H9 (cell line): ENCODE results near the gene ST6GALNAC3. TPM values are rescaled to one million over a fixed set of nuclear protein-coding genes. Genes with fewer than 3 reads are reported as not detected.

Source experiments
- DNase-seq: peaks from one replicate; pipeline ENCODE4 v3.0.0-alpha.2; 2017
- H2AFZ ChIP-seq: one replicate; pipeline ENCODE4 v1.6.1; 2013; ENCODE audit warnings: mild to moderate bottlenecking, low read length, control low read depth, moderate library complexity
- H2AK5ac ChIP-seq: 2 replicates; pipeline ENCODE4 v1.6.1; 2013; ENCODE audit warnings: low read length, control low read depth, mixed read lengths; ENCODE audit not compliant: insufficient read length
- H2BK120ac ChIP-seq: one replicate; pipeline ENCODE4 v1.6.1; 2013; ENCODE audit warnings: low read depth, mild to moderate bottlenecking, low read length, control low read depth, inconsistent platforms; ENCODE audit not compliant: poor library complexity, severe bottlenecking
- H2BK12ac ChIP-seq: 2 replicates; pipeline ENCODE4 v1.6.1; 2013; ENCODE audit warnings: low read length, control low read depth, mixed read lengths, low read depth; ENCODE audit not compliant: insufficient read length
- H2BK15ac ChIP-seq: 2 replicates; pipeline ENCODE4 v1.6.1; 2013; ENCODE audit warnings: low read depth, low read length, control low read depth
- H2BK20ac ChIP-seq: one replicate; pipeline ENCODE4 v1.6.1; 2013; ENCODE audit warnings: low read depth, mild to moderate bottlenecking, low read length, control low read depth, inconsistent platforms; ENCODE audit not compliant: poor library complexity, severe bottlenecking
- H2BK5ac ChIP-seq: 2 replicates; pipeline ENCODE4 v1.6.1; 2013; ENCODE audit warnings: low read length, control low read depth, mixed read lengths; ENCODE audit not compliant: insufficient read length
- H3K14ac ChIP-seq: 2 replicates; pipeline ENCODE4 v1.6.1; 2013; ENCODE audit warnings: low read length, control low read depth; ENCODE audit not compliant: insufficient read depth
- H3K18ac ChIP-seq: 2 replicates; pipeline ENCODE4 v1.6.1; 2013; ENCODE audit warnings: low read depth, mild to moderate bottlenecking, mixed read lengths, low read length, control low read depth; ENCODE audit not compliant: insufficient read length
- H3K23ac ChIP-seq: 2 replicates; pipeline ENCODE4 v1.6.1; 2013; ENCODE audit warnings: low read length, control low read depth, mixed read lengths, low read depth; ENCODE audit not compliant: insufficient read length
- H3K23me2 ChIP-seq: 2 replicates; pipeline ENCODE4 v1.6.1; 2013; ENCODE audit warnings: low read depth, mild to moderate bottlenecking, mixed read lengths, low read length, control low read depth; ENCODE audit not compliant: insufficient read length, poor library complexity, severe bottlenecking
- H3K27ac ChIP-seq: 2 replicates; pipeline ENCODE4 v1.5.1; 2013; ENCODE audit warnings: low read length, control low read depth, mixed read lengths, low read depth; ENCODE audit not compliant: insufficient read length
- H3K27me3 ChIP-seq: 2 replicates; pipeline ENCODE4 v1.6.1; 2013; ENCODE audit warnings: low read length, control low read depth, inconsistent platforms; ENCODE audit not compliant: insufficient read depth
- H3K4ac ChIP-seq: 2 replicates; pipeline ENCODE4 v1.6.1; 2013; ENCODE audit warnings: low read depth, mild to moderate bottlenecking, control low read depth, inconsistent platforms, low read length, moderate library complexity
- H3K4me1 ChIP-seq: 2 replicates; pipeline ENCODE4 v1.6.1; 2013; ENCODE audit warnings: low read length, control low read depth, inconsistent platforms; ENCODE audit not compliant: insufficient read depth
- H3K4me2 ChIP-seq: 2 replicates; pipeline ENCODE4 v1.6.1; 2013; ENCODE audit warnings: low read length, control low read depth, mixed read lengths; ENCODE audit not compliant: insufficient read length, insufficient read depth
- H3K56ac ChIP-seq: 2 replicates; pipeline ENCODE4 v1.6.1; 2013; ENCODE audit warnings: low read depth, mild to moderate bottlenecking, mixed read lengths, low read length, control low read depth; ENCODE audit not compliant: insufficient read length
- H3K79me1 ChIP-seq: 2 replicates; pipeline ENCODE4 v1.6.1; 2013; ENCODE audit warnings: low read depth, mild to moderate bottlenecking, moderate library complexity, low read length, control low read depth, inconsistent platforms; ENCODE audit not compliant: insufficient read depth, poor library complexity, severe bottlenecking
- H3K79me2 ChIP-seq: 2 replicates; pipeline ENCODE4 v1.6.1; 2013; ENCODE audit warnings: low read length, control low read depth, inconsistent platforms; ENCODE audit not compliant: insufficient read depth
- H3K9ac ChIP-seq: 2 replicates; pipeline ENCODE4 v1.6.1; 2013; ENCODE audit warnings: low read length, control low read depth, mixed read lengths; ENCODE audit not compliant: insufficient read length; ENCODE audit errors: extremely low read depth
- H3K9me3 ChIP-seq: one replicate; pipeline ENCODE4 v1.6.1; 2013; ENCODE audit warnings: low read depth, low read length, inconsistent platforms; ENCODE audit not compliant: control insufficient read depth
- H3T11ph ChIP-seq: one replicate; pipeline ENCODE4 v1.6.1; 2013; ENCODE audit warnings: mild to moderate bottlenecking, low read length, control low read depth, inconsistent platforms
- H4K20me1 ChIP-seq: one replicate; pipeline ENCODE4 v1.6.1; 2013; ENCODE audit not compliant: control insufficient read depth, insufficient read length, insufficient read depth
- H4K5ac ChIP-seq: 2 replicates; pipeline ENCODE4 v1.6.1; 2013; ENCODE audit warnings: low read depth, mild to moderate bottlenecking, mixed read lengths, low read length, control low read depth; ENCODE audit not compliant: insufficient read length
- H4K8ac ChIP-seq: replicated peaks from 2 replicates; pipeline ENCODE4 v1.6.1; 2013; ENCODE audit warnings: low read length, control low read depth, mixed read lengths, low read depth; ENCODE audit not compliant: insufficient read length
- H4K91ac ChIP-seq: 2 replicates; pipeline ENCODE4 v1.6.1; 2013; ENCODE audit warnings: low read depth, mild to moderate bottlenecking, moderate library complexity, mixed read lengths, low read length, control low read depth; ENCODE audit not compliant: insufficient read length
- H3K27ac Mint-ChIP-seq, 3 experiments: 2 replicates in 2 of 3; 3 replicates in 1 of 3; pipeline ENCODE4 v1.8.0; 2020 to 2021; ENCODE audit warnings: mixed read lengths in 3 of 3, mild to moderate bottlenecking in 1 of 3, moderate library complexity in 1 of 3
- H3K27me3 Mint-ChIP-seq: 2 replicates; pipeline ENCODE4 v1.8.0; 2021; ENCODE audit warnings: low read depth, mild to moderate bottlenecking, moderate library complexity, mixed read lengths
- H3K36me3 Mint-ChIP-seq, 3 experiments: 2 replicates in 2 of 3; 3 replicates in 1 of 3; pipeline ENCODE4 v1.8.0; 2020 to 2021; ENCODE audit warnings: low read depth in 3 of 3, mixed read lengths in 3 of 3; ENCODE audit not compliant: insufficient read depth in 1 of 3
- H3K4me1 Mint-ChIP-seq, 2 experiments: 2 replicates each; pipeline ENCODE4 v1.8.0; 2020; ENCODE audit warnings: mixed read lengths in 2 of 2
- H3K4me3 Mint-ChIP-seq, 2 experiments: 2 replicates in 1 of 2; 3 replicates in 1 of 2; pipeline ENCODE4 v1.8.0; 2020 to 2021; ENCODE audit warnings: mild to moderate bottlenecking in 2 of 2, mixed read lengths in 2 of 2, moderate library complexity in 1 of 2
- H3K9me3 Mint-ChIP-seq, 2 experiments: 2 replicates in 1 of 2; 3 replicates in 1 of 2; pipeline ENCODE4 v1.8.0; 2020; ENCODE audit warnings: mild to moderate bottlenecking in 2 of 2, mixed read lengths in 2 of 2, moderate library complexity in 1 of 2
- total RNA-seq: library from RNA; stranded (reverse); gene quantifications from 2 replicates; pipeline ENCODE4 v1.2.1, GENCODE V29; 2021
- TF ChIP-seq, protein P1 (sequence below): fragments of 200-600 bp; sonication (generic); conservative IDR thresholded peaks from 3 replicates; pipeline ENCODE4 v1.8.0; 2021; ENCODE audit warnings: antibody characterized with exemption, mild to moderate bottlenecking

ST6GALNAC3 gene
- total RNA-seq, 1 experiment from 2014 or later = 11.2 TPM

DNA sequence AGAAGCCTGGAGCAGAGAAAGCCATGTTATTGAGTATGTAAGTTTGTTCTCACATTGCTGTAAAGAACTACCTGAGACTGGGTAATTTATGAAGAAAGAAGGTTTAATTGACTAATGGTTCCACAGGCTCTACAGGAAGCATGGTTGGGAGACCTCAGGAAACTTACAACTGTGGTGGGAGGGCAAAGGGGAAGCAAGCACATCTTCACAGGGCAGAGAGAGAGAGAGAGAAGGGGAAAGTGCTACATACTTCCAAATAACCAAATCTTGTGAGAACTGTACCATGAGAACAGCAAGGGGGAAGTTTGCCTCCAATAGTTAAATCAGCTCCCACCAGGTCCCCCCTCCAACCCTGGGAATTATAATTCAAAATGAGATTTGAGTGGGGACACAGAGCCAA, 302.7 kb downstream of the ST6GALNAC3 start:
- Histone ChIP-seq H2BK20ac (no peak overlapping the region), H4K5ac (no peak overlapping the region), H3K4ac (no peak overlapping the region), H3K27me3 (no peaks in the 10 kb centered on the region), H3K14ac (no peak overlapping the region), H3K23ac (no peak overlapping the region), H3K9me3 (no peaks in the 10 kb centered on the region), H3K4me1 (peaks cover 2% of the 10 kb centered on the region; the same call in 1 of the 2 replicates), H3K79me2 (no peaks in the 10 kb centered on the region), H4K91ac (no peak overlapping the region), H3K4me2 (no peak overlapping the region), H3K27ac (no peak overlapping the region), H2AFZ (no peak overlapping the region), H2BK120ac (no peak overlapping the region), H3K56ac (no peak overlapping the region), H3K18ac (no peak overlapping the region), H3T11ph (no peak overlapping the region), H3K79me1 (no peaks in the 10 kb centered on the region), H4K8ac (no peak overlapping the region), H3K9ac (no peak overlapping the region), H4K20me1 (no peaks in the 10 kb centered on the region), H2BK12ac (no peak overlapping the region), H3K23me2 (no peaks in the 10 kb centered on the region), H2AK5ac (no peak overlapping the region), H2BK5ac (no peak overlapping the region), H2BK15ac (no peak overlapping the region)
- Mint-ChIP-seq H3K4me1 (peaks cover 21 to 25% of the 10 kb centered on the region in 2 experiments), H3K9me3 (peaks cover 2 to 4% of the 10 kb centered on the region in 2 experiments; a peak in 3 of 5 replicates), H3K4me3 (no peak overlapping the region), H3K27ac (peak overlapping the region in 1 of 3 experiments; percentile 23; a peak in 2 of 7 replicates), H3K36me3 (peaks cover 0 to 5% (median 0%) of the 10 kb centered on the region in 3 experiments; a peak in 2 of 7 replicates), H3K27me3 (no peaks in the 10 kb centered on the region)
- TF ChIP-seq, protein P1, sequence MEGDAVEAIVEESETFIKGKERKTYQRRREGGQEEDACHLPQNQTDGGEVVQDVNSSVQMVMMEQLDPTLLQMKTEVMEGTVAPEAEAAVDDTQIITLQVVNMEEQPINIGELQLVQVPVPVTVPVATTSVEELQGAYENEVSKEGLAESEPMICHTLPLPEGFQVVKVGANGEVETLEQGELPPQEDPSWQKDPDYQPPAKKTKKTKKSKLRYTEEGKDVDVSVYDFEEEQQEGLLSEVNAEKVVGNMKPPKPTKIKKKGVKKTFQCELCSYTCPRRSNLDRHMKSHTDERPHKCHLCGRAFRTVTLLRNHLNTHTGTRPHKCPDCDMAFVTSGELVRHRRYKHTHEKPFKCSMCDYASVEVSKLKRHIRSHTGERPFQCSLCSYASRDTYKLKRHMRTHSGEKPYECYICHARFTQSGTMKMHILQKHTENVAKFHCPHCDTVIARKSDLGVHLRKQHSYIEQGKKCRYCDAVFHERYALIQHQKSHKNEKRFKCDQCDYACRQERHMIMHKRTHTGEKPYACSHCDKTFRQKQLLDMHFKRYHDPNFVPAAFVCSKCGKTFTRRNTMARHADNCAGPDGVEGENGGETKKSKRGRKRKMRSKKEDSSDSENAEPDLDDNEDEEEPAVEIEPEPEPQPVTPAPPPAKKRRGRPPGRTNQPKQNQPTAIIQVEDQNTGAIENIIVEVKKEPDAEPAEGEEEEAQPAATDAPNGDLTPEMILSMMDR = no peak
- no peak for DNase-seq
